ENCODE results near the gene DRD5.

DNA sequence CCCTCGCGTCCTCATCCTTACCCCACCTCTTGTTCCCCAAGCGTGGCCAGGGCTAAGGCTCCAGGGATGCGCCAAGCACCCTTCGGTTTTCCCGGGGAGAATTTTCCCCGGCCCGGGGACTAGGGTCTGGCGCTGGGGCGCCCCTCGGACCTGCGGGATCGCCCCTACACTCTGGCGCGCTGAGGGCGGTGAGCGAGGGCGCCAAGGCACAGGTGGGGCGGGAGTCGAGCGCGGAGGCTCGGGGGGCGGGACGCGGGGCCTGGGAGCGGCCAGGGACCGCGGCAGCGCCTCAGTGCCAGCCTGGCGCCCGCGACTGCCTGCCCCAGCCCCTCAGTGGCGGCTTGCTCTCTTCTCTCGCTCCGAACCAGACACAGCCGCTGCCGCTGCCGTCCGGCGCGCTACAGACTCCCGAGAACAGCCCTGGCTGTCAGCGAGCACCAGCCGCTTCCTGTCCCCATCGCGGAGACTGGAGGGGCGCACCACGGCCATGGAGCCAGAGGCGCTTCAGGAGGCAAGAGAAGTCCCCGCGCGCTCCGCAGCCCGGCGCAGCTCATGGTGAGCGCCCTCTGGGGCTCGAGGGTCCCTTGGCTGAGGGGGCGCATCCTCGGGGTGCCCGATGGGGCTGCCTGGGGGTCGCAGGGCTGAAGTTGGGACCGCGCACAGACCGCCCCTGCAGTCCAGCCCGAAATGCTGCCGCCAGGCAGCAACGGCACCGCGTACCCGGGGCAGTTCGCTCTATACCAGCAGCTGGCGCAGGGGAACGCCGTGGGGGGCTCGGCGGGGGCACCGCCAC, at the start of gene DRD5:
- TF ChIP-seq CTCF (IDR thresholded peaks at IDR 0.05) (no peak), POLR2A (IDR thresholded peaks at IDR 0.05) (no peak)
